ENCODE measurements around the gene CCM2L. TPM values are rescaled to one million over a fixed set of nuclear protein-coding genes. Genes with fewer than 3 reads are reported as not detected.

CCM2L gene
- total and polyA plus RNA-seq, 2 experiments from 2014 or later = 4.9 to 13.3 TPM

DNA sequence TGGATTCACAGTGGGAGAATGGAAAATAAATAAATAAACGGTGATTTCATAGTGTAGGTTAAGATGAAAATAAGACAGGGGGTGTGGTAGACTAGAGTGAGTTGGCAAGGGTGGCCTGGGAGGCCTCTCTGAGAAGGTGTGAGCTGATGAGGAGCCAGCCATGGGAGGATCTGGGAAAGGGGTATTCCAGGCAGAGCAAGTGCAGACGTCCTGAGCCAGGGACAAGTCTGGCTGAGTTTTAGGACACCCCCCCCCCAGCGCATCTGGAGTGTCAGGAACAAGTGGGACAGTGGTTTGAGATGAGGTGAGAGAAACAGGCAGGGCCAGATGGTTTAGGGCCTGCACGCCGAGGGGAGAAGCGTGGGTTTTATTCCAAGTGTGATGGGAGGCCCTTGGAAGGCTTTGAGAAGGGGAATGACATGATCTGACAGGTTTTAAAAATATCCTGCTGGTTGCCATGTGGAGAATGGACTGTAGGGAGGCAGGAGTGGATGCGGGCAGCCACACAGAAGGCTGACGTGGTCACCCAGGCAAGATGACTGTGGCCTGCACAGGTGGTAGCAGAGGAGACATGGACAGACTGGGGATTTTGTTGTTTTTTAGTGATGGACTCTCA is 21.1 kb upstream of the CCM2L start (continued):
- TF ChIP-seq CTCF (conservative IDR thresholded peaks at IDR 0.05; ENCODE audit: low read depth in 2 of 2) (no peak), REST (IDR thresholded peaks at IDR 0.05; ENCODE audit: unreplicated experiment) (no peak), POLR2AphosphoS5 (IDR thresholded peaks at IDR 0.05; ENCODE audit: low read depth) (no peak), ZNF114 (CRISPR knock-in tag; IDR thresholded peaks at IDR 0.05) (no peak), CREB1 (CRISPR knock-in tag; IDR thresholded peaks at IDR 0.05; ENCODE audit: low read depth) (no peak), EZH2phosphoT487 (IDR thresholded peaks at IDR 0.05; ENCODE audit: unreplicated experiment) (no peak), EZH2 (IDR thresholded peaks at IDR 0.05; ENCODE audit: low read depth, unreplicated experiment) (no peak), STAT1 (IDR thresholded peaks at IDR 0.05; ENCODE audit: unreplicated experiment) (no peak)
- TF ChIP-seq, protein P1, sequence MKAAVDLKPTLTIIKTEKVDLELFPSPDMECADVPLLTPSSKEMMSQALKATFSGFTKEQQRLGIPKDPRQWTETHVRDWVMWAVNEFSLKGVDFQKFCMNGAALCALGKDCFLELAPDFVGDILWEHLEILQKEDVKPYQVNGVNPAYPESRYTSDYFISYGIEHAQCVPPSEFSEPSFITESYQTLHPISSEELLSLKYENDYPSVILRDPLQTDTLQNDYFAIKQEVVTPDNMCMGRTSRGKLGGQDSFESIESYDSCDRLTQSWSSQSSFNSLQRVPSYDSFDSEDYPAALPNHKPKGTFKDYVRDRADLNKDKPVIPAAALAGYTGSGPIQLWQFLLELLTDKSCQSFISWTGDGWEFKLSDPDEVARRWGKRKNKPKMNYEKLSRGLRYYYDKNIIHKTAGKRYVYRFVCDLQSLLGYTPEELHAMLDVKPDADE (IDR thresholded peaks at IDR 0.05) = no peak

GRCh38 chr20:31990641-31991338 is 19.4 kb upstream of the CCM2L start:
- H3K27me3 ChIP-seq (ENCODE audit: insufficient read depth) = peaks cover 31% of the 10 kb centered on the region
- no peak for DNase-seq (ENCODE audit: low spot score)
- no peaks in the 10 kb centered on the region for H3K79me2 ChIP-seq (replicated peaks; ENCODE audit: insufficient read depth)
- Mint-ChIP-seq H3K36me3 (ENCODE audit: low read depth) (no peaks in the 10 kb centered on the region; the same call in 2 of the 3 replicates), H3K27me3 (ENCODE audit: insufficient read depth, low read depth, poor library complexity) (peaks cover 25% of the 10 kb centered on the region), H3K27ac (no peak overlapping the region), H3K9me3 (peaks cover 4% of the 10 kb centered on the region), H3K4me1 (peaks cover 5% of the 10 kb centered on the region; the same call in 2 of the 3 replicates), H3K4me3 (no peak overlapping the region)
- H4K20me1 ChIP-seq (replicated peaks; ENCODE audit: insufficient read depth) = peaks cover 6% of the 10 kb centered on the region; the same call in 1 of the 2 replicates
- no peak overlapping the region for H3K4me3 ChIP-seq
- H3F3A ChIP-seq (replicated peaks; ENCODE audit: low read depth) = 0 out of 2 replicates have a peak, but pooled peaks cover 12% of the 10 kb centered on the region
- peaks cover 7% of the 10 kb centered on the region; the same call in 1 of the 2 replicates for H3K4me1 ChIP-seq (ENCODE audit: insufficient read depth)
- H3K27ac ChIP-seq (ENCODE audit: low read depth) = no peak overlapping the region
- no peaks in the 10 kb centered on the region for H3K9me2 ChIP-seq (ENCODE audit: insufficient read depth)
- ATAC-seq = no peak
- H3K36me3 ChIP-seq (ENCODE audit: insufficient read depth) = no peaks in the 10 kb centered on the region
- no peak overlapping the region for H3K4me2 ChIP-seq
- no peak overlapping the region for H2AFZ ChIP-seq
- TF ChIP-seq CREB1 (CRISPR knock-in tag; IDR thresholded peaks at IDR 0.05; ENCODE audit: low read depth) (no peak), EZH2phosphoT487 (IDR thresholded peaks at IDR 0.05; ENCODE audit: unreplicated experiment) (no peak), STAT1 (IDR thresholded peaks at IDR 0.05; ENCODE audit: unreplicated experiment) (no peak), EZH2 (IDR thresholded peaks at IDR 0.05; ENCODE audit: low read depth, unreplicated experiment) (no peak), ZNF331 (CRISPR knock-in tag; IDR thresholded peaks at IDR 0.05; ENCODE audit: low read depth) (no peak)
- TF ChIP-seq, protein P1 (IDR thresholded peaks at IDR 0.05) = no peak
